TTC549 (cell line): ENCODE data around the gene SYT1.
"Not testable (repeated sequence)": the region's sequence is repeated elsewhere in the genome, so short reads cannot be mapped to it uniquely, and the experiment has no call there.

ENCODE experiments used
- FAIRE-seq: peaks from 2 replicates; lab custom pipeline; 2012; peaks lifted over from hg19 to GRCh38; lab: Jason Lieb, UNC

The SYT1 gene

DNA sequence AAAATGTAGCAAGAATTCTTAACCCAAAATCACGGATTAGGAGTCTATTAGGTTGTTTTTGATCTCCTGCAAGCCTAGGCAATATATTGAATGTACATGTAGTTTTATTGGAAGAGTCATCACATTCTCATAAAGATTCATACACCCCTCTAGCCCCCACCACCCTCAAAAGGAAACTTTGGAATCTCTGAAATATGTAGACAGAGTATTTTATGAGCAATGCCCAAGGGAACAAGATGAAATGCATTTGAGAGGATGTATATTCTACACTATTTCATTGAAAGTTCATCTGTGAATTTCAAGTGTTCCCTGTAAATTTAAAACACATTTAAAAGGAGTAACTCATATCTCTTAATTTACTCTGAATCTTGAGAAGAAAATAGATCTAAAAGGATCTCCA, 103.7 kb downstream of the SYT1 start:
- no peak for FAIRE-seq

DNA sequence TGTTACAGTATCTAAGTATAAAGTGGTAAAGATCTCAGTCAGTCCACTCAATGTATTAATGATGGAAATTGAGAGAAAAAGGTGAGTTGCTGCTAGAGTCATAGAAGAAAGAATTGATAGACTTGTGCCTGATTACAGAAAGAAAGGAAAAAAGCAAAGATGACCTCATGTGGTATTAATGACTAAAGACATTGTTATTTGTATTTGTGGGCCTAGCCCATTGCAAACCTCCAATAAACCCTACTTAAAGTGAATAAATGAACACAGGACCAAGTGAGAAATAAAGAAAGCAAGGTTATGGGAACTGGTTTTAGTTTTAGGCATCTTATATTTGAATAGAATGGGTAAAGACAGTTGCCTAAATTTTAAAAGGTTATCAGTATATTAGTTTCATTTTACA, 105.5 kb downstream of the SYT1 start:
- no peak for FAIRE-seq

DNA sequence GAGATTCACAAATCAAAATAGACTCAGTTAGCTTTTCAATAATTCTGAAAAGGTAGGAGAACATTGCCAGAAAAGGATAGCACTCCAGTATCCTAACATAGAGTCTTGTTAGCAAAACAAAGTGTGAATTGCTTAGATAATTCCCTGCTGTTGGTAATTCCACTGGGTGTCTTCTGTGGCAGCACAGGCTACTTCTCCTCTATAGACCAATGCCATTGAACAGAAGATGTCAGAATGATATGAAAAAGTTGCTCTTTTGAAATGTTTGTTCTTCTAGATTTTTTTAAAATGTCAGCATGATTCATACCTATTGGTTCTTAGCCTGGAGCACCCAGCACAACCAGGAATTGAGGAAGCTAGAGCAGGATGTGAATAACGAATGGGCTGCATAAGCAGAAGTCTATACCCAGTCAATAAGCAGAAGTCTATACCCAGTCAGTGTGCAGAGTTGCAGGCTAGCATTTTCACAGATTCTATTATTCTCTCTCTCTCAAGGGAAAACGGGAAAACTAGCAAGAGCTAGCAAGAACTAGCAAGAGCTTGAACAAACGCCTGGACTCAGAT, 112.8 kb downstream of the SYT1 start:
- FAIRE-seq = no peak

DNA sequence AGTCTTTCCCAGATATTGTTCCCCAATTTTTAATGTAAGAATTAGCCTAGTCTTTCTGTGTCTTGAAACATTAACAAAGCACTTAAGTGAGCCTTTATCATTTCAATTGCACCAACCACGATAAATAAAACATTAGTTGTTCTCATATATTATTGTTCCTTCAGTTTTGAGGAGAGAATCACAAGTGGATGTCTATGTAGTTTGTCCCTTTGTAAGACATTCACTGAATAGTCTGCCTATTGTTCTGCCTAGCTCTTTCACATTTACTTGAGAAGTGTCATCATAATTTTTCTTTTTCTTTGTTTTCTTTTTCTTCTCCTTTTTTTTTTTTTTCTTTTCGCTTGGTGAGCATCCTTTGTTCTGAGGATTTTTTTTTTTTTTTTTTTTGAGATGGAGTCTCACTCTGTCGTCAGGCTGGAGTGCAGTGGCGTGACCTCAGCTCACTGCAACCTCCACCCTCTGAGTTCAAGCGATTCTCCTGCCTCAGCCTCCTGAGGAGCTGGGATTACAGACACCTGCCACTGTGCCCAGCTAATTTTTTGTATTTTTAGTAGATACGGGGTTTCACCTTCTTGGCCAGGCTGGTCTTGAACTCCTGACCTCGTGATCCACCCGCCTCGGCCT, 129.7 kb downstream of the SYT1 start:
- no peak for FAIRE-seq

DNA sequence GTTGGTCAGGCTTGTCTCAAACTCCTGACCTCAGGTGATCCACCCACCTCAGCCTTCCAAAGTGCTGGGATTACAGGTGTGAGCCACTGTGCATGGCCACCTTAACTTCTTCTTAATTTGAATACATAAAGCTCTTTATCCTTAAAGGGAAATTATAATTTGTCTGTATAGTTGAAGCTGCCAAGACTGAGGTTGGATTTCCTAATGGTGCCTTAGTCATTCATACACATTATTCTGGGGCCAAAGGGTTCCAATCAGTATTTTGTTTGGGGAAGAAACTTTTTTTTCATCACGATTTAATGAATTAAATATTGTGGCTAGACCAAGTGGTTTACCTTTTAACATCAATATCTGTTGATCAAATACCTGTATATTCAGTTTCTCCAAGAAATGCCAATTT, 135.9 kb downstream of the SYT1 start:
- no peak for FAIRE-seq

DNA sequence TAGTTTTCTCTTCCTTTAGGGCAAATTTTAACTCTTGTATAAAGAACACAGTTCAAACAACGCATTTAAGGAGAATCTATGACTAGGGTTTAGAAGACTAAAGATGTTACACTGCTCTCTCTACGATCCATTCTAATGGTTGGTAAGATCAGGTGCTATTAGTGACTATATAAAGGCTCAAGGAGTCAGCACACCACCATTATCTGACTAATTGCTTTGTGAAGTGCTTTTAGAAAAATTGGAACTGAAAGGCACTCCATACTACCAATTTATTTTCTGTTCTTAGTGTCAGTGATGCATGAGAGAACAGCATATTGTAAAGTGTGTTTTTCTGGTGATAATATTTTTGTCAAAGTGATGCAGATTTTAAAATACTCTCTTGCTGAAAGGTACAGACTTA, 136.8 kb downstream of the SYT1 start:
- no peak for FAIRE-seq

DNA sequence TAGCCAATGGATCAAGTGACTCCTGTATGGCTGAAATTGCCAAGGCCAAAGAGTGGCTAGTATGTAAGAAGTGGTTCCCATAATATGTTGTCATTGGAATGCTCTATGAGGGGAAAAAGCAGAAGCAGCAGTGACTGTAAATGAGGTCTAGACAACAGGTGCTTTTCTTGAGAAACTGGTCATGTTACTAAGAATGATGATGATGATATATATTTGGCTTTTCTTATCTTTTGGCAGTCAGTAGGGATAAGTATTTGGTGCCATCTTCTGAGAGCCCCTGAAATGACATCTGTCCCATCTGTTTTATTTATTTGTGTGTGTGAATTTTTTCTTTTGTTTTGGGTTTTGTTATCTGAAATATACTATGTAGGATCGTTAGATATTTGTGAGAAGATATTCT, 141.7 kb downstream of the SYT1 start:
- no peak for FAIRE-seq

DNA sequence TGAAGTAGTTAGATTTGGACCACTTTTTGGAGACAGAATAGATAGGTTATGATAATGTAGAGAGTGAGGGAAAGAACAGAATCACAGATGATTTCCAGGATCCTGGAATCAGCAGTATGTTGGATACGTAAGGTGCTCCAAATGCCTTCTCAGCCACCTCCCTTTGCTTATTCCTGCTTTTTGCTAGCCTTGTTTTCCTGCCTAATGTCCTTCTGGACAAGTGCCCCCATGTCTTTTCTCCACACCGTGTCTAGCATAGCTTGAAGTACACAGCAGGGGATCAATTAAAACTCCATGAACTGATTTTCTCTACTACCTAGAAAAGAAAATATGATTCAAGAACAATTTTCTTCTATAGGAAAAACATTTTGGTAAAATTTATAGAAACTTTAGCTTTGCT, 144.0 kb downstream of the SYT1 start:
- no peak for FAIRE-seq

DNA sequence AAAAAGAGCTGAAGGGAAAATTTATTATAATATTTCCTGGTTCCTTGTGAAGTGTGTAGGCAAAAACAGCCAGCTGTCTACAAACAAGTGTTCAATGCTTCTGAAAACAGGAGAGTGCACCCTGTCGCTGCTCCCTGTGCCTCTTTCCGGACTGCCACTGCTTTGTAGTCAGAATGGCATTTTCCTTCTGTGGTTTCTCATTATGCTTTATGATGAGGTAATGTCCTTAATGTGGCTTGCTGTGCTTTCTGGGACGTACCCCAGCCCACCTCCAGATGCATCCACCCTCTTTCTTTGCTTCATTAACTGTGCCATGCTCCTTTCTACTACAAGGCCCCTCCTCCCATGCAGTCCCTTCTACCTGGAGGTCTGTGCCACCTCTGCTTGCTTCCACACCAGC, 148.1 kb downstream of the SYT1 start:
- FAIRE-seq = no peak

DNA sequence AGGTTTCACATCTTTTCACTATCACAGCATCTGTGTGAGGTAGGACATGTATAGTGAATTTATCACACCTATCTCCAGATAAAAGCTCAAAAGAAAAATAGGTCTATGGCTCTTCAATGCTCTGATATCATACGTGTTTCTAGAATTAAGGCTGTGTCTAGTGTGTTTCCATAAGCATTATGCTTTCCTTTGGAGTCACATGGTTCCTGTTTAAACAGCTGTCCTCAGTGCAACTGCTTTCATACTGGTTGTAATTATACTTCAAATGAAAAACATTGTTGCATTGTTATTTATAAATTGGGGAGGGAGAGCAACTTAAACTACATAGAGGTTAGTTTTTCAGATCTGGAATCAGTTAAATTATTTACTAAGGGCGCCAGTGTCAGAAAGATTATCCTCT, 151.6 kb downstream of the SYT1 start:
- no peak for FAIRE-seq

DNA sequence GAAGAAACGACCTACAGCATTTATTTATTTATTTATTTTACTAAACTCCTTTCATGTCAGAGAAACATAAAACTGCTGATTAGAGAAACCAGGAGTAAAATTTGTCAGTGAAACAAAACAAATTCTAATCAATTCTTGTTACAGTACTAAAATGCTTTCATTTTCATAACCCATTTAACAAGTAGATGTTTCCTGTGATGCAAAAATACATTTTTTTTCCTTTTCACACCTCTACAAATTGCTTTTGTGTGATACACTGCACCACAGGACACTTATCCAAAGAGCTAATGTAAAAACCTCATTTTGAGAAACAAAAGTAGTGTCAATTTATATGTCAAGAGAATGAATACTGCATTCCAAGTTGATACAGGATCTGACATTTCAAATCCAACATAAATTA, 155.1 kb downstream of the SYT1 start:
- FAIRE-seq = no peak

DNA sequence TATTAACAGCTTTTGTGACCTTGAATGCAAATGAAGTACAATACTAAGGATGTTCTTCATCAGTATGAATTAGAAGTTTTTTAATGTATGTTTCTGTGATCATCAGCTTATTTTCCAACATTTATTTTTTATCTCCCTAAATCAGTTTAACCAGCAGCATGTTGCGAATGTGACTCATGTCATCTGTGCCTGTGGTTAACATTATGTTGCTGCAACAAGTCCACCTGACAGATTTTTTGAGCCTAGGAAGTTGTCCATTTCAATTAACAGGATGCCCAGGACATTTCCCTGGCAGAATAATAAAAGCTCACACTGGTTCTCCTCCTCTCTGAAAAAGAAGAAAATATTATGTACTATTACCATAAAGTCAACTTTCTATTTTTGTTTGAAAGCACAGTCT, 155.5 kb downstream of the SYT1 start:
- FAIRE-seq = no peak

DNA sequence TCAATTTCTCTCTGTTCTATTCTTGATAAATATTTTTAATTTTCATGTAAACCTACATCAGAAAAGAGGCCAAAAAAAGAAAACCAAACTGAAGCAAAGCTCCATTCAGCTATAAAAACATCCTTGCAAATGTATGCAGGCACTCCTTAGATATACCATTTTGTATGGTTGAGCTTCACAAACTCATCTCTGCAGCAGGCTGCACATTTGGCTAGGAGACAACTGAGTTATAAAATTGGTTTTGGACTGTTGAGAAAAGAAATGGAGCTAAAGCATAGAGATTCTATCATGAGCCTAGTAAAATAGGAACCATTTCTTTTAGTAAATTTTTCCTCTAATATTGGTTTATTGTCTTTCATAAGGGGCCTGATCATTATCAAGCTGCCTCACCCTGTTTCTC, 156.4 kb downstream of the SYT1 start:
- FAIRE-seq = no peak

DNA sequence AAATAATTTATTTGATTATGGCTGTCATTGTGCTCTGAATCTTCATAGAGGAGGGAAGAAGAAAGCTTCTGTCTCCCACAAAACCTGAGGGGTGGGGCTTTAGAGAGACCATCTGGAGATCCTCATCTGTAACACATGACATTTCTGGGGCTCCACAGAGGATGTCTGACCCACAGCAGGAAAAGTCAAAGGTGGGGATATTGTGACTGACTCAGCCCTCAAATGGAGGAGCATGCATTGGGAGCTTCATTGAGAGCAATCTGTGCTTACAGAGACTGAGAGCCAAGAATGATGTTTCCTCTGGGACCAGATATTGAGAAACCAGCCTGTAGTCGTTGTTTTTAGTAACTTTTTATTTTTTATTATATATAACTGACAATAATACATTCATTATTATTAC, 158.7 kb downstream of the SYT1 start:
- no peak for FAIRE-seq

DNA sequence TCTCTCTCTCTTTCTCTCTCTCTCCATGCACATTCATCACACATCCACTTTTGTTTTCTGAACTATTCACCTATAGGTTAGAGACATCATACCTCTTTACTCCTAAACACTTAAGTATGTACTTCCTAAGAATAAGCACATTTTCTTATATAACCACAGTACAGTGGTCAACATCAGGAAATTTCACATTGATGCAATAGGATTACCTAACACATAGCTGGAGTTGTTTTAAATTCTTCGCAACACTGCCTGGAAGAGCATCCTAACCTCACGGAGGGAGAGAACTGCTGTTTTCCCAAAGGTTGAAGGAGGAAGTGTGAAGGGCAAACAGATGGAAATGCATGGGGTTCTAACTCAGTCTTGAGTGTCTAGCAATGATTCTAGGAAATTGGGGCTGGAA, 159.2 kb downstream of the SYT1 start:
- FAIRE-seq = no peak

DNA sequence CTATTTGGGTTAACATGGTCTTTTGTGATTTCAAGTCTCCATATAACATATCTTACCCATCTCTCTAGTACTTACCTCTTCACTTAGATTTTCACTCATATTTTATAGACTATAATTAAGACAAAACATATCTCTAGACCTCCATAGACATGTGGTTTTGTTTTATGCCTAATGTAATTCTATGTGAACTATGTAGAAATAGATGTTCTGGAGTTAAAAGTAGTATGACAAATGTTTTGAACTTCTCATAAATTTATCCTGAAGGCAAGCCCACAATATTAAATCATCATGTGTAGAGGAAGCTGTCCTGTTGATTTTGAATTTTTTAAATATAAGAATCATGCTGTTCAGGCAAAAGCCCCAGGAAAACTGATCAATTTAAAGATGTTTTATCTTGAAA, 169.2 kb downstream of the SYT1 start:
- no peak for FAIRE-seq

DNA sequence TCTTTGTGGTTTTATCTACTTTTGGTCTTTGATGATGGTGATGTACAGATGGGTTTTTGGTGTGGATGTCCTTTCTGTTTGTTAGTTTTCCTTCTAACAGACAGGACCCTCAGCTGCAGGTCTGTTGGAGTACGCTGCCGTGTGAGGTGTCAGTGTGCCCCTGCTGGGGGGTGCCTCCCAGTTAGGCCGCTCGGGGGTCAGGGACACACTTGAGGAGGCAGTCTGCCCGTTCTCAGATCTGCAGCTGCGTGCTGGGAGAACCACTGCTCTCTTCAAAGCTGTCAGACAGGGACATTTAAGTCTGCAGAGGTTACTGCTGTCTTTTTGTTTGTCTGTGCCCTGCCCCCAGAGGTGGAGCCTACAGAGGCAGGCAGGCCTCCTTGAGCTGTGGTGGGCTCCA, 180.2 kb downstream of the SYT1 start:
- FAIRE-seq = not testable (repeated sequence)

DNA sequence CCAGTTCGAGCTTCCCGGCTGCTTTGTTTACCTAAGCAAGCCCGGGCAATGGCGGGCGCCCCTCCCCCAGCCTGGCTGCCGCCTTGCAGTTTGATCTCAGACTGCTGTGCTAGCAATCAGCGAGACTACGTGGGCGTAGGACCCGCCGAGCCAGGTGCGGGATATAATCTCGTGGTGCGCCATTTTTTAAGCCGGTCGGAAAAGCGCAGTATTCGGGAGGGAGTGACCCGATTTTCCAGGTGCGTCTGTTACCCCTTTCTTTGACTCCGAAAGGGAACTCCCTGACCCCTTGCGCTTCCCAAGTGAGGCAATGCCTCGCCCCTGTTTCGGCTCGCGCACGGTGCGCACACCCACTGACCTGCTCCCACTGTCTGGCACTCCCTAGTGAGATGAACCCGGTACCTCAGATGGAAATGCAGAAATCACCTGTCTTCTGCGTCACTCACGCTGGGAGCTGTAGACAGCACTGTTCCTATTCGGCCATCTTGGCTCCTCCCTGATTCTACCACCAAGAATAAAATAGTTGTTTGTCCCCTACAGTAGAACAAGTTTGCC, 180.7 kb downstream of the SYT1 start:
- not testable (repeated sequence) for FAIRE-seq

DNA sequence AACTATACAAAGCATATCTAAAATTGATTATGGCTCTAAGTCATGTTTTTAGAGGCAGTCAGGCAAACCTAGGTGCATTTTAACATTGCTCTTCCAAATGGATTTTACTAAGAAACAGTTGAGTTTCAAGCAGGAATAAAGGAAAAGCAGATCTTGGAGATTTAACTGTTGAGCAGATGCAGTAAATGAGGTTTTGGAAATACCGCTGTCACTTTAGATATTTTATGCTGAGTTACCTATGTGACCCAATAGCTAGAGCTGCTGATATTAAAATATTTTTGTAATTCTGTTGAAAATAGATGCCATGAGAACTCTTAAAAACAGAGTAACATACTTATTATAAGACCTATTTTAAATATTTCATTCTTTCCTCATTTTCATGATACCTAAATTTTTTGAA, 181.4 kb downstream of the SYT1 start:
- FAIRE-seq = no peak

DNA sequence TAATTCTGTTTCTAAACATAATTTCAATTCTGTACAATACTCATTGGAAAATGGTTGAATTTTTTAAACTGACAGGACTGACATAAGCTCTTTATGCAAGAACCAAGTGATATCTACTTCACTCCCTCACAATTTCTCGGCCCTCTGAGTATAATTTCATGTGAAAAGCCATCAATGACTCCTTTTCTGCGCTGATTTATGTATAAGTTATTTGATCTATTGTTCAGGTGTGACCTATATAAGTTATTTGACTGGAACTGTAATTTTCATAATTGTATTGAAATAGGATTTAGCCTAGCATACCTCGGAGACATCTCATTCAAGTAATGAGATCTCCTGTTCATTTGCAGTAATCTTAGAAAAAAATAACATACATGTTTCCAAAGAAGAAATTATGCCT, 184.4 kb downstream of the SYT1 start:
- no peak for FAIRE-seq

DNA sequence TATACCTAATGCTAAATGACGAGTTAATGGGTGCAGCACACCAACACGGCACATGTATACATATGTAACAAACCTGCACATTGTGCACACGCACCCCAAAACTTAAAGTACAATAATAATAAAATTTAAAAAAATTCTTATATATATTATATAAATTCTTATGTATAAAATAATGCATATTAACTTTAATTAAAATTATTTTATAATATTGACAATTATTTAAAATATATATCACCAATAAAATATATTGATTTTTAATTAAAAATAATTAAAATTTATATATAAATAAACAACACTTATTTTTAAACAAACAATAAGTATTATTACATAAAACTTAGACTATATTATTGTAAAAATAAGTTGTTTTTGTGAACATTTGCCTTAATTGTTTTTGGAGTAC, 188.8 kb downstream of the SYT1 start:
- peak; percentile 91 for FAIRE-seq

DNA sequence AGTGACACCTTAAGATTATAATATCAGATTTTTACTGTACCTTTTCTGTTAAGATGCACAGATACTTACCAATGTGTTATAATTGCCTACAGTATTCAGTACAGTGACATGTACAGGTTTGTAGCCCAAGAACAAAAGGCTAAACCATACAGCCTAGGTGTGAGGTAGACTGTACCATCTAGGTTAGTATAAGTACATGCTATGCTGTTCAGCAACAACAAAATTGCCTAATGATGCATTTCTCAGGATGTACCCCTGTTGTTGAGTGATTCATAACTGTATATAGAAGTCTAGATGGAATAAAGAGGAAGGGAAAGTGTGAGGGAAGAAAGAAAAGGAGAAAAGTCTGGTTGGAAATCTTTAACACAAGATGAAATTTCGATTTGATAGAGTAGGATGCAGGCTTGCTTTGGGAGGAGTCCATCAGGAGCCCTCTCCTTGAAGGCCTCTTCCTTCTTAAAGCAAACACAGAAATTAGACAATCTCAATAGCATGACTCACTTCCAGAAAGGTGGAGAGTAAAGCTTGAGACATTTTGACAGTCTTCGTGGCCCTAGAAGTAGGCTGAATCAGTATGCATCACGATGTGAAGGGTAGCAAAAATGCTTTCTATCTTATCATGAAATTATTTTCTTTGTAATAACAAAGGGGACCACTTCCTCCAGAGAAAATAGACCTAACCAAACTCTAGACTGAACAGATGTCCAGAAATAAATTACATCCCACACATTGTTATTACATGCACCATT, 191.5 kb downstream of the SYT1 start:
- no peak for FAIRE-seq

DNA sequence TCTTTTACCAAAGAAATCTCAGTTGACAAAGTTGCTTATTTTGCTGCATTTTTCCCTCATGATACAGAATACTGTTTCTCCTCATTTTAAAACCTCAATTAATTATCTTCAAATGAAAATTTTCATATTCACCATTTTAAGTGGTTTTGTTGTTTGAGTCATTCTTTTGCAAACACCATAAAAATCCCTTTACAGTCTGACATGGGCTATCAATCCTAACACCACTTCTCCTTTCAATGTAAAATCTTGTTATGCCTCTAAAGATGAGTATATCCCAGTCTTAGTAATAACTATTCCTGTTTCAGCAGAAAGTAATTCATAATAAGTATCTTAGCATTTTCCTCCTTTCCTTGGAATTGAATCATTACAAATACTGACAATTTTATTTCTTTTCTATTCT, 192.2 kb downstream of the SYT1 start:
- FAIRE-seq = no peak

DNA sequence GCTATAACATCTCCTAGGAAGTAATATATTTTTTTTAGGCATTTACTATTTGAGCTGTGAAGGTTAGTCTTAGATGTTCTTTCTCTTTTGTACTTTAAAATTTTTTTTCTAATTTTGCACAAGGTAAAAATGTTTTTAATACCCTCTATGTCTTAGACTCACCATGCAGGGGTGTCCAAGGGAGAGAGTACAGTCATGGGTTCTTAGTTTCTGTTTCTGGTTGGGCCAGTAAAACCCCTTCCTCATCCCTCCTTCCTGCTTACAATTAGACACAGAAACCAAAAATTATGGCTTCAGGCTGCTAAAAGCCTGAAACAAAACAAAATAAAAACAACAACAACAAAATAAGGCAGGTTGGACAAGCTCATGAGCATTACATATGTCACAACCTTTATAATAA, 193.0 kb downstream of the SYT1 start:
- no peak for FAIRE-seq
